Measurements from ENCODE around the gene CCDC51.

DNA sequence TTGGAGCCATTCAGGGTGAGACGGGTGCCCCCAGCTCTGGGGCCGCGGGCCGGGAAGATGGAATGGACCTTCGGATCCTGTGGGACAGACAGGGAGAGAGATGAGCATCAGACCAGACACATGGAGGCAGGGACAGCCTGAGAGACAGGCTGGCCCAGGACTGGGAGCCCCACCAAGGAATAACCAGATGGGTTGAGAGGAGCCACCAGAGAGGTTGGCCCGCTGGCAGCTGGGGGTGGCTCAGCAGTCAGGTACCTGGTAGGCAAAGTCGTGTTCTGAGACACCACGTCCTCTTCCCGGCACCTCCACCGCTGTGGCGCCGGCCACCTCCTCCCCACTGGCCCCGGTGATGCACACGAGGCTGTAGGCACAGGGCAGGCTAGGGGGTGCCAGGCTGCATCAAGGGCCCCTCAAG lies 23.8 kb downstream of the CCDC51 start:
- no peak for TF ChIP-seq POLR2A (IDR thresholded peaks at IDR 0.05)
- TF ChIP-seq POLR2AphosphoS5 (IDR thresholded peaks at IDR 0.05) = no peak
- TF ChIP-seq, protein P1, sequence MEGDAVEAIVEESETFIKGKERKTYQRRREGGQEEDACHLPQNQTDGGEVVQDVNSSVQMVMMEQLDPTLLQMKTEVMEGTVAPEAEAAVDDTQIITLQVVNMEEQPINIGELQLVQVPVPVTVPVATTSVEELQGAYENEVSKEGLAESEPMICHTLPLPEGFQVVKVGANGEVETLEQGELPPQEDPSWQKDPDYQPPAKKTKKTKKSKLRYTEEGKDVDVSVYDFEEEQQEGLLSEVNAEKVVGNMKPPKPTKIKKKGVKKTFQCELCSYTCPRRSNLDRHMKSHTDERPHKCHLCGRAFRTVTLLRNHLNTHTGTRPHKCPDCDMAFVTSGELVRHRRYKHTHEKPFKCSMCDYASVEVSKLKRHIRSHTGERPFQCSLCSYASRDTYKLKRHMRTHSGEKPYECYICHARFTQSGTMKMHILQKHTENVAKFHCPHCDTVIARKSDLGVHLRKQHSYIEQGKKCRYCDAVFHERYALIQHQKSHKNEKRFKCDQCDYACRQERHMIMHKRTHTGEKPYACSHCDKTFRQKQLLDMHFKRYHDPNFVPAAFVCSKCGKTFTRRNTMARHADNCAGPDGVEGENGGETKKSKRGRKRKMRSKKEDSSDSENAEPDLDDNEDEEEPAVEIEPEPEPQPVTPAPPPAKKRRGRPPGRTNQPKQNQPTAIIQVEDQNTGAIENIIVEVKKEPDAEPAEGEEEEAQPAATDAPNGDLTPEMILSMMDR (IDR thresholded peaks at IDR 0.05) = no peak
- no peak for TF ChIP-seq EP300 (IDR thresholded peaks at IDR 0.05)
